HG03039 (cell line): ENCODE measurements around the gene PIR.
A peak's percentile ranks its signal among the peaks of the same experiment; 100 is the strongest.

ENCODE experiments used
- ATAC-seq: cut with Tn5 transposase; IDR thresholded peaks from one replicate; pipeline ENCODE4 v1.9.1; 2021; ENCODE audit warnings: mild to moderate bottlenecking, moderate library complexity; ENCODE audit not compliant: unreplicated experiment

The PIR gene

DNA sequence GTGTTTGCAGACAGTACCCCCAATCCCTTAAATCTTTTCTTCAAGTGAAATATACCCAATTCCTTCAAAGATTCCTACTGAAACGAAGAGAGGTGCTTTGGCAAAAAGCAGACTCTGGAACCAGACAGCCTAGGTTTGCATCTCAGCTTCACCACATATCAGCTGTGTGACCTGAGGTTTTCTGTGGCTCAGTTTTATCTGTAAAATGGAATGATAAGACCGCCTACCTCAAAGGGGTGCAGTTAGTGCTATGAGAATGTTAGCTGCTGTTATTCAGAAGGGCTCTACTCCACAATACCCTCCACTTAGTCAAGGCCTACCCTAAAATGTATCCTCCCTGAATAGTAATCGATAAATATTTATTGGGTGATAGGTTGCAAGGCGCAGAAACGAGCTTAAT, 664 bp downstream of the PIR start:
- no peak for ATAC-seq

DNA sequence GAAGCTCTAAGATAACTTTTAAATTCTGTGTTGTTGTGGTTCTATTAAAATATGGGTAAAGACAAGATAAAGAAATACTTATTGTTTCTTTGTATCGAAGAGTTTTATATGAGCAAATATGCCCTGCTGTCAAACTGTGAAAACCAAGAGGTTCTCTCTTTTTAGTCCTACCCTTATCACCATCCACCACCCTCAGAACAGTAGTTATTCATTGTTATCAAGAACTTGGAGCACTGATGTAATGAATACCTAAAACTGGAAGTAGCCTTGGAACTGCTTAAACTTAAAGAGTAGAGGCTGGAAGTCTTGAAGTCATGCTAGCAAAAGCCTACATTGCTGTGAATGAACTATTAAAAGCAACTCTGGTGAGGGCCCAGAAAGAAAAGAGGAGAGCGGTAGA, 9.2 kb downstream of the PIR start:
- ATAC-seq: no peak

- ATAC-seq: no peak
These were observed 17.6 kb downstream of the PIR start for GRCh38 chrX:15475486-15475885.

DNA sequence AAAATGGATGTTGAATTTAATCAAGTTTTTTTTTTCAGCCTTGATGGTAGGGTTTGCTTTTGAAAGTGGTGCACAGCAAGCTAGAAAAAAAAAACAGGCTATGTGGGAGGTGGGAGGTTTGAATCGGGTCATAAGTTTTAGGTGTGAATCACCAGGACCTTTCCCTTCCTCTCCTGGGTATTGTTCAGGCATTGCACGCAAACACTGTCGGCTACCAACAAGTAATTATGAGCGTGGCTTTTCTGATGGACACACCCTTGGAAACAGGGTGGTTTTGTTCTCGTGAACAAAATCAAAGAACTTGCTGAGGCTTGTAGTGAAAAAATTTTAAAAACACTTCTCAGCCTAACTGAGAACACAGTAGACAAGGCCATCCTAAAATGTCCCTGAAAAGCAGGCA, 18.1 kb downstream of the PIR start:
- ATAC-seq: no peak

DNA sequence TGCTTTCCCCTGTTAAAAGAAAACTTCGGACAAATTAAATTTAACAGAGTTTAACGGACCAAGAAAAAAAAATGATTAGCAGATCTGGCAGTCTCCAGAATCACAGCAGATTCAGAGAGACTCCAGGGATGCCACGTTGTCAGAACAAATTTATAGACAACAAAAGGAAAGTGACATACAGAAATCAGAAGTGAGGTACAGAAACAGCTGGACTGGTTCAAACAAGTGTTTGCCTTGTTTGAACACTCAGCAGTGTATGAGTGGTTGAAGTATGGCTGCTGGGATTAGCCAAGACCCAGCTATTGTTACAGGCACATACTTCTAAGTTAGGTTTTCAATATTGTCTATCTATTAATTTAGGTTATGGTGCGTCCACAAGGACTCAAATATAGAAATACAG, 19.1 kb downstream of the PIR start:
- ATAC-seq: no peak

GRCh38 chrX:15472531-15472930, 20.6 kb downstream of the PIR start:
- no peak for ATAC-seq

DNA sequence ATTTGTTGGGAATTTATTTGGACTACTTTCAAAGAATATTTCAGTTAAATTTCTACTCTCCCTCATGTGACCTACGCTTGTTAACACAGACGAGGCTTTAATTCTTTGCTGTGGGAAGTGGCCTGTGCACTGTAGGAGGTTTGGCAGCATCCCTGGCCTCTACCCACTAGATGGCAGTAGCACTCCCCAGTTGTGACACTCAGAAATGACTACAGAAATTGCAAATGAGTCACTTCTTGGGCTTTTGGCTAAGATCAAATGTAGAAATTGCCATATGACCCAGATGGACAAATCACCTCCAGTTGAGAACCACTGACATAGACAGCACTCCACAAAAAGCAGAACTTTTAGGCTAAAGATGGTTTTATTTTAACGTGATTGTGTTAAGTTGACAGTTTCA, 22.1 kb downstream of the PIR start:
- no peak for ATAC-seq

GRCh38 chrX:15469613-15470012, 23.5 kb downstream of the PIR start:
- no peak for ATAC-seq

DNA sequence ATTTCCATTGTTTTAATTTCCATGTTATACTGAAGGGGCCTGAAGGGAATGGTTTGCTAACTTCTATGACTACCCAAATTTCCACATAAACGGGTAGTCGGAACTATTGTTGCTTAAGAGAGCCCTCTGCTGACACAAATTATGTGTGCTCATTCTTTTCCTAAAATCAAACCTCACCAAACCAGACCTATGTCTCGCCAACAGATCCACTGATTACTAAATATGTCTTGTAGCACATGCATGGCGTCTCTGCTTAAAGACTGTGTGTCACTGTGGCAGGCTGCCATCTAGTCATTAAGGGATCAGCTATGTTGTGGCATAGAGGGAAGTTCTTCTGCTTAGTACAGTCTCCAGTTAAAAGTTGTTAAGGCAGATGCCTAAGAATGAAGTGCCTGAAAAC, 25.1 kb downstream of the PIR start:
- ATAC-seq: no peak

DNA sequence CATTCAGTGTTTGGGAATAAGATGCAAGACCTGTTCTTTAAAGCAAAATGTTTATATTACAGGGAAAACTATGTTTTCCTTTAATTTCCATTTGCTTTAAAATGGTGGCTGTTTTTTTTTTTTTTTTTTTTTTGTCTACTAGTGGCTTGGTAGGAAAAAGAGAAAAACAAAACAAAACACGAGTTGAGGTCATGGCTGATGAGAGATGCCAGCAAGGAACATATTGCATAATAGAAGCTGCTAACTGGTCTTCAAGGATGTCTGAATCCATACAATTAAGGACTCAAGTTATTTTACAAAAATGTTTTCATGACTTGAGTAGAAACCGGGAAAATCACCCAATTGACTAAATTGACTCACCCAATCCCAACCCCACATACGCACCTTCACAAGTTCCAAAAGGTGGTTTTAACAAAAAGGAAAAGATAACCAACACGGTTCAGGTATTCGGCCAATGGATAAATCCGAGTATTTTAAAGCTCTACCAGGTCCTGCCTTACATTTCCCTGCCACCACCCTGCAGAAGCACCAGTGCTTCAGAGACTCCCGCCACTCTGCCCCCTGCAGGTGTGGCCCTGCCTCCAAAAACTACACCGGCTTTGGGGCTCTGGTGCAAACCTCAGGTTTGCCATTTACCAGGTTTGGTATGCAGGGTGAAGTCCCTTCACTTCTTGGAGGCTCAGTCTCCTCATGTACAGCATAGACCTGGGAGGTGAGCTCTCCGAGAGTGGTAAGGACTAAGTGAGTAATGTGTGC, 27.1 kb downstream of the PIR start:
- no peak for ATAC-seq

DNA sequence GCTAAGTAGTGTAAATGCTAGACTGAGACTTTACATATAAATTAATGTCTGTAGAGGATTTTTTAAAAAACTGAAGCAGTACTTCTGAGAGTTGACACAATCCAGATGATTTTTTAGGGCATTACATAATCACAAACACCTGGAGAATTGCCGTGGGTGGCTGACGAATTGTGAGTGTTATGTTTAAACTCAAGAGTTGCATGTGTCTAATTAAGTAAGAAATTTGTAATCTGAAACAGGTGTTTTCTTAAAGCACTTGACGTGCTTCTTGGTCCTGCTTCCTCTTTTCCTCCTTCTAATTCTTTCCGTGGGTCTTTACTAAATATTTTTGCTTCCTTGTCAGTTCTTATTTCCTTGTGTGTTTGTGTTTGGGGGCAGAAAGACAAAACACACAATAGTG, 27.8 kb downstream of the PIR start:
- no peak for ATAC-seq

DNA sequence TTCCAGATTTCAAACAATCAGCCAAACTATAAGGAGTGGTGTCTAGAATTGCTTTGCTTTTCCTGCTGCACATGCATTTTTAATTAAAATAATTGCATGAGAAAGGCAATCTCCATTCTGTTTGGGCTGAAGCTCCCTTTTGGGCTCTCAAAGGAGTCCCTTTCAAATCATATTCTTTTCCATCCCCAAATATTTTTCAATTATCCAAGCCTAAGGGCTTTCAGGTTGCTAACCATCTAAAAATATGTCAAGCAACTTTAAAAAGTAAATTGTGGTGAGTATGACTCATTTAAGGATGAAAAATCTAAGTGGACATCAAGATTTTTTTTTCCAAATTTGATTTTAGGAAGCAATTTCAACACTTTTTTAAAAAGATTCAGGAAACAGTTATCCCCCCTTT, 28.4 kb downstream of the PIR start:
- no peak for ATAC-seq

DNA sequence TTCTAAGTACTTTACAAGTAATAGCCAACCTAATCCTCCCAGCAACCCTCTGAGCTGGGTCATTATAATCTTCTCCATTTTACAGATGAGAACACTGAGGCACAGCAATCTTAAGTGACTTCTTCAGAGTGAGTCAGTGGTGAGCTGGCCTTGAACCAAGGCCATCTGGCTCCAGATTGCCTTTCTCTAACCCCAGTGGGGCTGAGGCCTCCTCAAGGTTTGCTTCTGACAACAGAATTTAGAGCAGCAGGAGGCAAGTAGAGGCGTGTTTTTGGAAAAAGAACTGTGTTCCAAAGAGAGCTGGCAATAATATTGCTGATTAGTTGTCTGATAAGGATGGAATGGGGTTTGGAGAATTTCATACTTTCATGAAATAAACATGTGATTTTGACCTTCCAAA, 41.2 kb downstream of the PIR start:
- ATAC-seq: no peak

DNA sequence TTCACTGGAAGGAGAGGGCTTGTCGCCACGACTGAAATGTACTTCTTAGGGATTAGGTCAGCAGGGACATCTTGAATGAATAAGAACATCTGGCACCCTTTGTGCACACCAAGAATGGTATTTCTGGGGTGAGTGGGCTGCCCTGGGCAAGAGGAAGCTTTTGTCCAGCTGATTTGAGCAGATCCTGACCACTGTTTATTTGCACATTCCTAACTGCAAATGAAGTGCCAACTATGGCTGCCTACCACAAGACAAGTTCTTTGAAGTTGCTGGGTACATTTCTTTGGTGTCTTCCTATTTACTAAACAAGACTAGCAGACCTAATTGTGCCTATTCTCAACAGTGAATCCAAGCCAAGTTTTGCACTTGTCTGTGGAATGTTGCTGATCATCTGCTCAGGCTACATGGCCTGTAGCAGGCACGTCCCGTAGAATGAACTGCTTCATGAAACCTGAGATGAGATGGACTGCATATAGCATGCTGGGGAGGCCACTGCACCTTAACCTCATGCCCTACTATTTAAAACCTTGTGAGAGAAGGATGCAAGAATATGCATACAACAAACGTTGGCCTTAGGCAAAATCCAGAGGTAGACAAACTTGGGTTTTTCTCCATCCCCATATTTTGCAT, 45.0 kb downstream of the PIR start:
- no peak for ATAC-seq

DNA sequence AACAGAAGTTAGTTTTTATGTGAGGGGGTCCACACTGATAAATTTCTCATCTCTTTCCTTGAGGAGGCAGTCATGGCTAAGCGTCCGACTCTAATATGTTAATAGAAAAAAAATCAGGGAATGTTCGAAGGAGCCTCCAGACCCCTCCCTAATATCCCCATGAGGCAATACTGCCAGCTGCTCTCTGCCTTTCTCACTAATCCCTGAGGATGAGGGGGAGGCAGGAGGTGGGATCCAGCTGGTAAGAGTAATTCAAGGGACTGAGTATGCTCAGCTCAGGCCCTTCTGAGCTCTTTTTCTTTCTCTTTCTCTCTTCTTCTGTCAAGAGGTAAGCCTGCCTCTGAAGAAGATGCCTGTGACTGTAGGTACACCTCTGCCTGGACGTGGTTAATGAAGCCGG, 51.7 kb downstream of the PIR start:
- ATAC-seq: no peak

- ATAC-seq: peak; percentile 78
These were observed 54.8 kb downstream of the PIR start for GRCh38 chrX:15438332-15438731.

DNA sequence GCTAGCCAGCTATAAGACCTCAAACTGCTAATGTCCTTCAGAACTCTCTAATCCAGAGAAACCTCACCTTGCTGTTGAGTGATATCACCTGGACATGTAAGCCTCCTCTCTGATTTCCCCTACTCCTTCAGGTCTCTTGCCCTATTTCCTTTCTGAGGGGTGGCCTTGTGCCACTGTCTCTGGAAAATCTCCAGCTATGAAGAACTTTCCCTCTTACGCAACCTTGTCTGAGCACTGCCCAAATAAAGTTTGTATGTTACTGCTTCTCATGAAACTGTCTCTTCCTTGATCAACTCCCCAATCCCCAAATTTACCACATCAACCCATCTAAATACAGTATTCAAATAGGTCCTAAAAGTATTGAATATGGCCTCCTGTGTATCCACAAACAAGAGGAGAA, 55.4 kb downstream of the PIR start:
- no peak for ATAC-seq

DNA sequence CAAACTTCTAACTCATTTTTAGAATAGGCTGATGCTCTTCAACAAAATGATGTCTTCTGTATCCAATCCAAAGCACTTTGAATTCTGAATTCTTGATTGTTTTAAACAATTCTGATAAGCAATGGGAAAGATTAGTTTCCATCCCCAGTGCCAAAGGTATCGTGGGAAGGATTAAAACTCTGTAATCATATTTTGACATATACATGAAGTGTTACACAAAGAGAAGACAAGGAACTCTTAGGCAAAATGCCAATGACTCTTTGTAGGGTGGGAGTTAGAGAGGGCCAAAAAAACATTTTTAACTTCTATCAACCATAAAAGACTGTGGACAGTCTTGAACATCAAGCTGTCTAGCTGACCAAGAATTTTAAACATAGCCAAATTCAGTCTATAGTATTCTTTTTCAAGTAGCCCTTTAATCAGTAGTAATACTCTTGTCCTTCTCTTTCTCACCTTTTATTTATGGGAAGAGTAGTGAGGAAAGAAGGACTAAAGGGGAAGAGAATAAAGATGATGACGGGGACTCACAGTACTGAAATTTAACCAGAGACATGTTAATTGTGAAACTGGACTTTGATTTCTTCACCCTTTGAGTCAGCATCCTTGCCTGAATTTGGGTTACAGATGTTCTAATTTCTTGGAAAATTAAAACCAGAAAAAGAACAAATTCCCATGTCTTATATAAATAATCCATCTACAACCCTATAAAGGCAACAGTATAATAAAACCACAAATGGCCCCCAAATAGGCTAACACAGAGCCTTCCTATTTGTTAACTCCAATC, 57.1 kb downstream of the PIR start:
- ATAC-seq: no peak

DNA sequence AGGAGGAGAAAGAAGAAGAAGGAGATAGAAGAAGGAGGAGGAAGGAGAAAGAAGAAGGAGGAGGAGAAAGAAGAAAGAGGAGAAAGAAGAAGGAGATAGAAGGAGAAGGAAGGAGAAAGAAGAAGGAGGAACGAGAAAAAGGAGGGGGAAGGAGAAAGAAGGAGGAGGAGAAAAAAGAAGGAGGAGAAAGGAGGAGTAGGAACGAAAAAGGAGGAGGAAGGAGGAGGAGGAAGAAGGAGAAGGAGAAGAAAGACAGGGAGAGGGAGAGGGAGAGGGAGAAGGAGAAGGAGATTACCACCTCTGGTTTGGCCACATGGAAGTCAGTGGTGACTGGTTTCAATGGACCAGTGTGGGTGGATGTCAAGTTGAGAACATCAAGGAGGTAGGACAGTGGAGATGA, 58.9 kb downstream of the PIR start:
- ATAC-seq: no peak

- no peak for ATAC-seq
These were observed 62.5 kb downstream of the PIR start for GRCh38 chrX:15430584-15430983.

DNA sequence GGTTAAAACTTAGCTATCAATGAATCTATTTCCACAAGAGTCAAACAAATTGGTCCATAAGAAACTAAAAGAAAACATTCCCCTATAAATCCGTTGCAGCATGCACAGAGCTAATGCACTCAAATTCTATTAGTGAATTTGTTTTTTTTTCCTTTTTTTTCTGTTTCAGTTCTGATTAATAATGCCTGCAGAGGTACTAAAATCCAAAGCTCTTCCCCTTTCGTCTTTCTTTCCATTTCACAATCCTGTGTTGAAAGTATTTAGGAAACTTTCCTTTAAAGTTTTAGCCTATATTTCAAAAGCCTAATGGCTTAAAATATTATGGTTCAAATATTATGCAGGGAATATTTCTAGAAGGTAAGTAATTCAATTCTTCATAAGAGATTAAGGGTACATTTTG, 63.1 kb downstream of the PIR start:
- ATAC-seq: no peak

DNA sequence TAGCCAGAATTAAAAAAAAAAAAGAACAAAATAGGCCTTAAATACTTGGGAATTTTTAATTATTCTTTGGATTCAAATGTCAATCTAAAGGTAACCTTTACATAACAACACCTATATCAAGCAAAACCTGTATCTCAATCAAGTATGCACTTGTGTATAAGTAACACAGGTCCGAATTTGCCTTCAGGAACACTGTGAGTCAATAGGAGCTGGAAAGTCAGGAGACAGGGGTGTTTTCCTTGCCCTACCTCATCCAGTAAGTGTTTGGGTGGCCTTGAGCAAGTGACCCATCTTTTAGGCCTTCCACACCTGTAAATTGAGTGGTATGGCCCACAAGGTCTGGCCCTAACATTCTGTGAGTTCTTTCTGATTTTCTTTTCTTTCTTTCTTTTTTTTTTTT, 68.1 kb downstream of the PIR start:
- ATAC-seq: no peak
